Epithelial cell of proximal tubule (primary cell): ENCODE results near the gene KCMF1. TPM values are rescaled to one million over a fixed set of nuclear protein-coding genes. Genes with fewer than 3 reads are reported as not detected.
A peak's percentile ranks its signal among the peaks of the same experiment; 100 is the strongest.

Source experiments
- DNase-seq: peaks from one replicate; pipeline ENCODE4 v3.0.0-alpha.2; 2011; ENCODE audit warnings: low read depth
- H3K4me3 ChIP-seq: 2 replicates; pipeline ENCODE4 v1.5.1; 2011; ENCODE audit warnings: low read depth, mild to moderate bottlenecking, low read length
- total RNA-seq: library from RNA; depleted of rRNA; stranded (reverse); fragments of >200 nt; gene quantifications from 2 replicates; pipeline ENCODE4 v1.2.3, GENCODE V29; 2015
- TF ChIP-seq, protein P1 (sequence below): conservative IDR thresholded peaks from 2 replicates; pipeline ENCODE4 v1.5.1; 2012; ENCODE audit warnings: low read depth, mild to moderate bottlenecking, low read length

Gene KCMF1
- total RNA-seq, 1 donor from 2014 or later = 43.0 TPM

DNA sequence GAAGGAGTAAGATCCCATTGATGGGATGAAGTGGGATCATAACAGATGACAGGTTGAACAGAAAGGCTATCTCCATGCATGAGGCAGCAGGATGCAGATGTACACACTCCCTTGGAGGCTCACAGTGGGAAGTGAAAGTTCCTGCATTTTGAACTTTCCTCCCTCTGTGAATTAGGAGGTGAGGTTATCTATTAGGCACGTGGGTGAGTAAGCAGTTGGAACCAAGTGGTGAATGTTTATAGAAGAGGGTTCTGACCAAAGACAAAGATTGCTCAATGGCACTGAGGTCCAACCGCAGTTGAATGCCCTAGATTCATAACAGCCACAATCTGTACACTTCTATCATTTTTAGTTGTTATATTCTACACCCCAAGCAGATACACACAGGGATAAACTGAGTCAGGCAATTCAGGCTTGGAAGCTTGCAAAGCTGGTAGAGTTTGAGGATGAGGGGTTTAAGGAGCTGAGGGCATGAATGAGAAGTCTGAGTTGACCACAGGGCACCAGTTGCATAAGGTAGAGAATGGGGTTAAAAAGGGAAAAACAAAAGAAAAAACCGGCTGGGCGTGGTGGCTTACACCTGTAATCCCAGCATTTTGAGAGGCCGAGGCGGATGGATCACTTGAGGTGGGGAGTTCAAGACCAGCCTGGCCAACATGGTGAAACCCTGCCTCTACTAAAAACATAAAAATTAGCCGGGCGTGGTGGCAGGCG is 7.1 kb upstream of the KCMF1 start:
- no peak overlapping the region for H3K4me3 ChIP-seq
- TF ChIP-seq, protein P1, sequence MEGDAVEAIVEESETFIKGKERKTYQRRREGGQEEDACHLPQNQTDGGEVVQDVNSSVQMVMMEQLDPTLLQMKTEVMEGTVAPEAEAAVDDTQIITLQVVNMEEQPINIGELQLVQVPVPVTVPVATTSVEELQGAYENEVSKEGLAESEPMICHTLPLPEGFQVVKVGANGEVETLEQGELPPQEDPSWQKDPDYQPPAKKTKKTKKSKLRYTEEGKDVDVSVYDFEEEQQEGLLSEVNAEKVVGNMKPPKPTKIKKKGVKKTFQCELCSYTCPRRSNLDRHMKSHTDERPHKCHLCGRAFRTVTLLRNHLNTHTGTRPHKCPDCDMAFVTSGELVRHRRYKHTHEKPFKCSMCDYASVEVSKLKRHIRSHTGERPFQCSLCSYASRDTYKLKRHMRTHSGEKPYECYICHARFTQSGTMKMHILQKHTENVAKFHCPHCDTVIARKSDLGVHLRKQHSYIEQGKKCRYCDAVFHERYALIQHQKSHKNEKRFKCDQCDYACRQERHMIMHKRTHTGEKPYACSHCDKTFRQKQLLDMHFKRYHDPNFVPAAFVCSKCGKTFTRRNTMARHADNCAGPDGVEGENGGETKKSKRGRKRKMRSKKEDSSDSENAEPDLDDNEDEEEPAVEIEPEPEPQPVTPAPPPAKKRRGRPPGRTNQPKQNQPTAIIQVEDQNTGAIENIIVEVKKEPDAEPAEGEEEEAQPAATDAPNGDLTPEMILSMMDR = no peak
- peak; percentile 84 for DNase-seq

- no peak for DNase-seq
- no peak overlapping the region for H3K4me3 ChIP-seq
- TF ChIP-seq, protein P1 = no peak
Observed at GRCh38 chr2:84964406-84965191, 6.4 kb upstream of the KCMF1 start.

DNA sequence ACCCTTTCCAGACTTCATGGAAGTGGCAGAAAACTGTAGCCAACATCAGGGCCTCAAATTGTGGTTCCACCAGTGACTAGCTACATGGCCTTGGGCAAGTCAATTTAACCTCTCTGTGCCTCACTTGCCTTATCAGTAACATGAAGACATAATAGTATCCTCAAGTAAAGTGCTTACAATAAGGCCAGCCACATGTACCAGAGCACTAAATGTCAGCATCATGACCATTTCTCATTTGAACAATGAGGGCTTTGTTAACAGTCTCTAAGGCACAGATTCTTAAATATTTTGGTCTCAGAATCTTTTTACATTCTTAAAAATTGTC is 5.8 kb upstream of the KCMF1 start:
- no peak overlapping the region for H3K4me3 ChIP-seq
- TF ChIP-seq, protein P1 = no peak

GRCh38 chr2:84965827-84966226 is 5.1 kb upstream of the KCMF1 start:
- TF ChIP-seq, protein P1 = no peak
- H3K4me3 ChIP-seq = no peak overlapping the region

More for the DNA sequence above, 5.8 kb upstream of the KCMF1 start:
- no peak for DNase-seq

DNA sequence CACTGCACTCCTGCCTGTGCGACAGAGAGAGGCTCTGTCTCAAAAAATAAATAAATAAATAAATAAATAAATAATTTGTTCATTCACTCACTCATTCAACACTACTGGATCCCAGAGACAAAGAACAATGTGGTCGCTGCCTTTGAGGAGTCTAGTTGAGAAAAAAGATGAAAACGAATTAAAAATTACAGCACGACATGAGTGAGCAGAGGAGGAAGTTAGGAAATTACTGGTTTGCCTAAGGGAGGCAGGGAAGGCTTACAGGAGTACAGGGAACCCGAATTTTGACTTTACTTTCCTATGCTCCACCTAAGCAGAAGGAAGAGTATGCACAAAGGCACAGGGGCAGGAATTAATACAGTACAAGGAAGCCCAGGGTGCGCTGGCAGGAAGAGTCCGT is 4.2 kb upstream of the KCMF1 start:
- no peak for DNase-seq
- TF ChIP-seq, protein P1 = no peak
- no peak overlapping the region for H3K4me3 ChIP-seq

More at GRCh38 chr2:84965827-84966226, 5.1 kb upstream of the KCMF1 start:
- no peak for DNase-seq

DNA sequence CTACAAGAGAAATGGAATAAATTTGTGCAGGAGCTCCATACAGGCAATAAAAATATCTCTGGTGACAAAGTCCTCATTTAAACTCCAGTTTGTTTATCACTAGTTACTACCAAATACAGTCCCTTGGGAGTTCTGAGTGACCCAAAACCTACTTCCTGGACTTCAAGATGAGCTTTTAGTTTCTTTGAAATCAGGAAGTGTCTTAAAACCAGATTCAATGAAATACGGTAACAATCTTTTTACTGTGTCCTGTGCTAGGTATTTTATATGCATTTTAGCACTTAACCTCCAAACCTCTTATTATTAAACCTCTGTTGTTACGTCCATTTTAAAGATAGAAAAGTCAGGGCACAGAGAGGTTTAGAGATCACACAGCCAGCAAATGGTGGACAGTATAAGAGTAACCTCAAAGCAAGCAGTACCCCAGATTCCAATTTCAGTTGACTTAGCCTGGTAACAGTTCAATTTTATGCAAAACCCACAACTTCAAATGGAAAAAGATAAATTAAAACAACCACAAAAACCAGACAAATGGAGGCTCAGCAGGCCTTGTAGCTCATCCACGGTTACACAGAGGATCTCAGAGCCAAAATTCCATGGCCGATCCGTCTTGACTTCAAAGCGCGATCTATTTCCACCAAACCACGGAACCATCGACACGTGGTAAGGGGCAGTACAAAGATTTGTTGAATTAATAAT is 1.3 kb upstream of the KCMF1 start:
- DNase-seq = no peak
- TF ChIP-seq, protein P1 = no peak
- H3K4me3 ChIP-seq = peak overlapping the region; percentile 78
